ENCODE results near the gene NDUFAF7.

DNA sequence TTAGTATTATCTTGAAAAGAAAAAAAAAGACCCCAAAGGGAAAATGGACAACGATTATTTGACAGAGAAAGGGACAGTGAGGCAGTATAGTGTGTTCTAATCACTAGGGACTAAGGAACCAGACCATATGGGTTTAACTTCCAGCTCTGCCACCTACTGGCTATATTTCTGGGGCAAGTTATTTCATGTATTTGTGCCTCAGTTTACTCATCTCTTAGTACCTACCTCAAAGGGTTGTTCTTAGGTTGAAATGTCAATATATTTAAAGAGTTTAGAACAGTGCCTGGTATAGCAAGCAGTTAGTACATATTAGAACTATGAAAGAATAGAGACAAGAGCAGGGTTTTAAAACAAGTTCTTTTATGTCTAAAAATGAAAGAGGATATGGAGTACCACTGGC, 50.5 kb downstream of the NDUFAF7 start:
- TF ChIP-seq, protein P1, sequence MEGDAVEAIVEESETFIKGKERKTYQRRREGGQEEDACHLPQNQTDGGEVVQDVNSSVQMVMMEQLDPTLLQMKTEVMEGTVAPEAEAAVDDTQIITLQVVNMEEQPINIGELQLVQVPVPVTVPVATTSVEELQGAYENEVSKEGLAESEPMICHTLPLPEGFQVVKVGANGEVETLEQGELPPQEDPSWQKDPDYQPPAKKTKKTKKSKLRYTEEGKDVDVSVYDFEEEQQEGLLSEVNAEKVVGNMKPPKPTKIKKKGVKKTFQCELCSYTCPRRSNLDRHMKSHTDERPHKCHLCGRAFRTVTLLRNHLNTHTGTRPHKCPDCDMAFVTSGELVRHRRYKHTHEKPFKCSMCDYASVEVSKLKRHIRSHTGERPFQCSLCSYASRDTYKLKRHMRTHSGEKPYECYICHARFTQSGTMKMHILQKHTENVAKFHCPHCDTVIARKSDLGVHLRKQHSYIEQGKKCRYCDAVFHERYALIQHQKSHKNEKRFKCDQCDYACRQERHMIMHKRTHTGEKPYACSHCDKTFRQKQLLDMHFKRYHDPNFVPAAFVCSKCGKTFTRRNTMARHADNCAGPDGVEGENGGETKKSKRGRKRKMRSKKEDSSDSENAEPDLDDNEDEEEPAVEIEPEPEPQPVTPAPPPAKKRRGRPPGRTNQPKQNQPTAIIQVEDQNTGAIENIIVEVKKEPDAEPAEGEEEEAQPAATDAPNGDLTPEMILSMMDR (IDR thresholded peaks at IDR 0.05): peak; percentile 38
- TF ChIP-seq USF2 (IDR thresholded peaks at IDR 0.05; ENCODE audit: borderline replicate concordance, low read depth, low read length) (no peak), MXI1 (IDR thresholded peaks at IDR 0.05; ENCODE audit: low read depth, low read length) (no peak), REST (IDR thresholded peaks at IDR 0.05; ENCODE audit: low read depth, low read length) (no peak), JUND (IDR thresholded peaks at IDR 0.05) (no peak), RFX5 (IDR thresholded peaks at IDR 0.05; ENCODE audit: low read length) (no peak), TEAD4 (IDR thresholded peaks at IDR 0.05; ENCODE audit: borderline replicate concordance, insufficient read depth) (no peak), FOSL2 (IDR thresholded peaks at IDR 0.05; ENCODE audit: borderline replicate concordance, low read depth) (no peak)

Data from SK-N-SH (cell line).